HG03469 (cell line): ENCODE results near the gene CDC42BPA.
"Not testable (repeated sequence)": the region's sequence is repeated elsewhere in the genome, so short reads cannot be mapped to it uniquely, and the experiment has no call there.

Experiments
- ATAC-seq: cut with Tn5 transposase; IDR thresholded peaks from one replicate; pipeline ENCODE4 v1.9.1; 2021; ENCODE audit warnings: mild to moderate bottlenecking, moderate library complexity, moderate number of reproducible peaks; ENCODE audit not compliant: unreplicated experiment

The CDC42BPA gene

GRCh38 chr1:227136210-227136820 lies 182.0 kb downstream of the CDC42BPA start:
- ATAC-seq = no peak

GRCh38 chr1:227134686-227135314 lies 183.5 kb downstream of the CDC42BPA start:
- no peak for ATAC-seq

- ATAC-seq = not testable (repeated sequence)
These were observed 185.6 kb downstream of the CDC42BPA start for GRCh38 chr1:227132695-227133094.

GRCh38 chr1:227131193-227131592 lies 187.1 kb downstream of the CDC42BPA start:
- ATAC-seq = no peak

- no peak for ATAC-seq
These were observed 190.4 kb downstream of the CDC42BPA start for GRCh38 chr1:227127891-227128290.

GRCh38 chr1:227125929-227126545 lies 192.3 kb downstream of the CDC42BPA start:
- no peak for ATAC-seq

- no peak for ATAC-seq
These were observed 193.8 kb downstream of the CDC42BPA start for GRCh38 chr1:227124473-227124872.

- no peak for ATAC-seq
These were observed 197.5 kb downstream of the CDC42BPA start for GRCh38 chr1:227120826-227121225.

- ATAC-seq = no peak
These were observed 205.8 kb downstream of the CDC42BPA start for GRCh38 chr1:227112538-227112937.

GRCh38 chr1:227111782-227112181 lies 206.5 kb downstream of the CDC42BPA start:
- ATAC-seq = no peak

- not testable (repeated sequence) for ATAC-seq
These were observed 213.0 kb downstream of the CDC42BPA start for GRCh38 chr1:227105291-227105690.

GRCh38 chr1:227102056-227102455 lies 216.2 kb downstream of the CDC42BPA start:
- ATAC-seq = no peak

GRCh38 chr1:227094249-227094966 lies 223.9 kb downstream of the CDC42BPA start:
- ATAC-seq = no peak

GRCh38 chr1:227093309-227093708 lies 225.0 kb downstream of the CDC42BPA start:
- ATAC-seq = no peak

- ATAC-seq = no peak
These were observed 226.2 kb downstream of the CDC42BPA start for GRCh38 chr1:227092069-227092468.

GRCh38 chr1:227086636-227087035 lies 231.7 kb downstream of the CDC42BPA start:
- no peak for ATAC-seq

- ATAC-seq = no peak
These were observed 235.1 kb downstream of the CDC42BPA start for GRCh38 chr1:227082999-227083746.

- no peak for ATAC-seq
These were observed 240.5 kb downstream of the CDC42BPA start for GRCh38 chr1:227077783-227078182.

GRCh38 chr1:227073786-227074185 lies 244.5 kb downstream of the CDC42BPA start:
- no peak for ATAC-seq

- ATAC-seq = no peak
These were observed 245.3 kb downstream of the CDC42BPA start for GRCh38 chr1:227072991-227073390.
